ENCODE measurements around the gene CCL21. TPM values are rescaled to one million over a fixed set of nuclear protein-coding genes. Genes with fewer than 3 reads are reported as not detected.
A peak's percentile ranks its signal among the peaks of the same experiment; 100 is the strongest.

Gene CCL21
- total RNA-seq, 2 experiments from 2014 or later = not detected

- Mint-ChIP-seq H3K27me3 (ENCODE audit: low read depth) (peaks cover 21% of the 10 kb centered on the region), H3K4me1 (ENCODE audit: low read depth) (peaks cover 5% of the 10 kb centered on the region), H3K27ac (no peak overlapping the region), H3K4me3 (peak overlapping the region; percentile 46), H3K9me3 (ENCODE audit: insufficient read depth) (no peaks in the 10 kb centered on the region), H3K36me3 (ENCODE audit: low read depth) (no peaks in the 10 kb centered on the region)
- ChIA-PET POLR2A (no interaction called here), CTCF (interaction anchor here (0.6 to 4.3 kb wide), 12 partner anchors 10 to 911 kb away, joined by 3 to 47 read pairs (median 4); partner anchors contain the start of genes CCL19, GALT and RPP25L)
- ATAC-seq (peak; percentile 91), DNase-seq (peak; percentile 80)
Observed at GRCh38 chr9:34701023-34701768, 8.7 kb downstream of the CCL21 start.

GRCh38 chr9:34694811-34695210, 15.1 kb downstream of the CCL21 start:
- no peaks in the 10 kb centered on the region for H3K4me1 Mint-ChIP-seq (ENCODE audit: low read depth)
- DNase-seq = no peak
- H3K4me3 Mint-ChIP-seq = no peak overlapping the region
- no peak overlapping the region for H3K27ac Mint-ChIP-seq
- ATAC-seq = no peak
- peaks cover 9% of the 10 kb centered on the region for H3K27me3 Mint-ChIP-seq (ENCODE audit: low read depth)
- H3K36me3 Mint-ChIP-seq (ENCODE audit: low read depth) = no peaks in the 10 kb centered on the region
- CTCF ChIA-PET = interaction anchor here (1.3 kb wide), 1 partner anchor 9 kb away, joined by 3 read pairs; no protein-coding TSS in a partner anchor
- POLR2A ChIA-PET = no interaction called here
- H3K9me3 Mint-ChIP-seq (ENCODE audit: insufficient read depth) = no peaks in the 10 kb centered on the region

DNA sequence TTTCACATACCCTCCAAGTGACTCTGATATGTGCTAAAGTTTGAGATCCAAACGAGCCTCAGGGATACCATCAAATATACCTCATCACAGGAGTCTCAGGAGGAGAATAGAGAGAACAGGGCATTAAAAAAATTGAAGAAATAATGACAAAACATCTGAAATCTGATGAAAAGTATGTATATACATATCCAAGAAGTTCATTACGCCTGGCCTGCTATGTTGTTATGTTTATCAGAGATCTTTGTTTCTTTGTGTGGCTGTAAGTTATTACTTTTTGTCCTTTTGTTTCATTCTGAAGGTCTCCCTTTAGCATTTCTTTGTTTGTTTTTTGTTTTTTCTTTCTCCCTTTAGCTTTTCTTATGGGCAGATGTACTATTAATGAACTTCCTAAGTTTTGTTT, 16.4 kb downstream of the CCL21 start:
- Mint-ChIP-seq H3K9me3 (ENCODE audit: insufficient read depth) (no peaks in the 10 kb centered on the region), H3K27me3 (ENCODE audit: low read depth) (peaks cover 3% of the 10 kb centered on the region), H3K27ac (no peak overlapping the region), H3K4me3 (no peak overlapping the region), H3K36me3 (ENCODE audit: low read depth) (no peaks in the 10 kb centered on the region), H3K4me1 (ENCODE audit: low read depth) (no peaks in the 10 kb centered on the region)
- ChIA-PET CTCF (interaction anchor here (1.9 kb wide), 1 partner anchor 9 kb away, joined by 10 read pairs; no protein-coding TSS in a partner anchor), POLR2A (no interaction called here)
- no peak for DNase-seq
- no peak for ATAC-seq

DNA sequence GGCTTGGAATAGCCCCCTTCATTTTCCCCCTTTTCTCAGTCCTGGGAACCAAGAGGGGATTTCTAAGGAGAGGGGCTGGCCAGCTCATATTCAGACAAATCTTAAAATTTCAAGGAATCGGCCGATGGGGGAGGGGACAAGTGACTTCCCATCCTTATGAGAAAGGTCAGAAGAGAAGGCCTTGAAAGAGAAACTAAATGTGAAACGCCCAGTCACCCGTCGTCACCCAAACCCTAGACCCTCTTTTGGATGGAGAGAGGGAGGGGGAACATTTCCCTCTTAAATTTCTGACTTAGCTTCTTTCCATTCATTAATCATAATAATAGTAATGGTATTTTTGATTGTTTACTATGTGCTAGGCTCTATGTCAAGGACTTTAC, 18.0 kb downstream of the CCL21 start:
- Mint-ChIP-seq H3K27ac (no peak overlapping the region), H3K9me3 (ENCODE audit: insufficient read depth) (no peaks in the 10 kb centered on the region), H3K27me3 (ENCODE audit: low read depth) (no peaks in the 10 kb centered on the region), H3K36me3 (ENCODE audit: low read depth) (no peaks in the 10 kb centered on the region), H3K4me1 (ENCODE audit: low read depth) (no peaks in the 10 kb centered on the region), H3K4me3 (no peak overlapping the region)
- POLR2A ChIA-PET = no interaction called here
- no peak for ATAC-seq
- no peak for DNase-seq
- CTCF ChIA-PET = interaction anchor here (0.8 to 1.5 kb wide), 2 partner anchors 9 to 11 kb away, joined by 3 to 8 read pairs; no protein-coding TSS in a partner anchor

DNA sequence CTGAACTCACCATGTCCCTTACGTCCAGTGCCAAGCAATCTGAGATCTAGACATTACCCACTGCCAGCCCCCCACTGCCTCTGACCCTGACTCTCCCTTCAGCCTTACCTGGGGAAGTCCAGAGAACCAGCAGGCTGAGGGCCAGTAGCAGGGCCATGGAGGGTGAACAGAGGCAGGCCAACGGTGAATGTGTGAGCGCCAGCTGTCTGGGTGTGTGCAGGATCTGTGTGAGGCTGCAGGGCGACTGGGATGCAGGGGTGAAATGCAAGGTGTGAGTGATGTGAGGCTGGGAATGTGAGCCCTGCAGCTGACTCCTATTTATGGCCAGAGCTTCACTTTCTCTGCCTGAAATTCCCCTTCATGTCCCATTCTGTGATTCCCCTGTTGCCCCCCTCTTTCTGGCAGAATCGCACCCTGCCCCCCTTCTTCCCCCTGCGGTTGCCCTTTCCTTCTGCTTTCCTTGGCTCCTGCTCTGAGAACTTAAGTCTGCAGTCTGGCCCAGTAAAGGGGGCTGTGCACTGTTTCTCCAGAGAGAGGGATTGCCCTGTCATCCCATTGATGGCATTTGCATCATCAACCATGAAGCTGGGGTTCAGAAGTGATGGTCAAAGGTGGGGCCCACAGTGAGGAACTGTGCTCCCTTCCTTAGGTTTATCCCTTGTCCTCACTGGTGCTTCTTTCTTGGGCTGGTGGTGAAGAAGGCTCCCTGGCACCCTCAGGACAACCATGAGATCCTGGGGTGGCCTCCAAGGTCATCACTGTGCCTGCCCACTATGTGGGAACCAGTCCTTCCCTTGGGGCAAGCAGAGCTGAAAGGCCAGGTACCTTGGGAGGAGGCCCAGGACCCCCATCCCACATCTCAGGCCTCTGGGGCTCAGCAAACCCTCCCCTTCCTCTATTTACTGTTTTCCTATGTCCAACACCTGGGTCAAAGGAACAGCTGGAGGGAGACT, 18.7 kb downstream of the CCL21 start, which contains the start of gene CCL19:
TSS of gene CCL19 (minus strand) at position 294 of the 953 bp plus-strand sequence. CDS start at position 157, 137 bp downstream.
- ChIA-PET POLR2A (interaction anchor here (0.6 kb wide), 1 partner anchor 324 kb away, joined by 4 read pairs; no protein-coding TSS in a partner anchor), CTCF (interaction anchor here (0.8 to 1.5 kb wide), 2 partner anchors 9 to 11 kb away, joined by 3 to 8 read pairs; no protein-coding TSS in a partner anchor)
- no peak for ATAC-seq
- Mint-ChIP-seq H3K4me1 (ENCODE audit: low read depth) (no peaks in the 10 kb centered on the region), H3K27me3 (ENCODE audit: low read depth) (no peaks in the 10 kb centered on the region), H3K36me3 (ENCODE audit: low read depth) (no peaks in the 10 kb centered on the region), H3K9me3 (ENCODE audit: insufficient read depth) (no peaks in the 10 kb centered on the region), H3K4me3 (no peak within 1 kb of the TSS), H3K27ac (no peak within 1 kb of the TSS)
- no peak for DNase-seq

- DNase-seq (no peak), ATAC-seq (no peak)
- Mint-ChIP-seq H3K27ac (no peak overlapping the region), H3K27me3 (ENCODE audit: low read depth) (no peaks in the 10 kb centered on the region), H3K36me3 (ENCODE audit: low read depth) (no peaks in the 10 kb centered on the region), H3K4me3 (no peak overlapping the region), H3K4me1 (ENCODE audit: low read depth) (no peaks in the 10 kb centered on the region), H3K9me3 (ENCODE audit: insufficient read depth) (no peaks in the 10 kb centered on the region)
- ChIA-PET CTCF (no interaction called here), POLR2A (no interaction called here)
Observed at GRCh38 chr9:34689512-34689911, 20.4 kb downstream of the CCL21 start.

DNA sequence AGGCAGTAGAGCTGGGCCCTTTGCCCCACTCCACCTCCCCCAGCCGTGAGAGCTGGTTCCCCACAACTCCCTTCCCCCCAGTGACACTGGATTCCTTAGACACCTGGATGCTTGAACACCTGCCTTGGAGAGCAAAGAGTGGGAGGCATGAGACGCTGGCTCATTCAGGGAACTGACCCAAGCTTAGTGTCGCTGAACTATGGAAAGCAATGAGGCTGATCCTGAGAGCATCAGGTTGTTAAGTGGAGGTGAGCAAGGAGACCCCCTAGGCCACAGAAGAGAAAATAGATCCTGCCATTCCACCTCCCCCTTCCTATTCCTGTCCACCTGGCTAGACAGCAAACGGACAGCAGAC, 20.8 kb downstream of the CCL21 start:
- CTCF ChIA-PET = no interaction called here
- no peaks in the 10 kb centered on the region for H3K27me3 Mint-ChIP-seq (ENCODE audit: low read depth)
- no peaks in the 10 kb centered on the region for H3K4me1 Mint-ChIP-seq (ENCODE audit: low read depth)
- no peaks in the 10 kb centered on the region for H3K9me3 Mint-ChIP-seq (ENCODE audit: insufficient read depth)
- H3K27ac Mint-ChIP-seq = no peak overlapping the region
- POLR2A ChIA-PET = no interaction called here
- DNase-seq (no peak), ATAC-seq (no peak)
- H3K36me3 Mint-ChIP-seq (ENCODE audit: low read depth) = no peaks in the 10 kb centered on the region
- no peak overlapping the region for H3K4me3 Mint-ChIP-seq

GRCh38 chr9:34688329-34689115, 21.4 kb downstream of the CCL21 start:
- Mint-ChIP-seq H3K27ac (no peak overlapping the region), H3K36me3 (ENCODE audit: low read depth) (no peaks in the 10 kb centered on the region), H3K9me3 (ENCODE audit: insufficient read depth) (no peaks in the 10 kb centered on the region), H3K4me3 (no peak overlapping the region), H3K27me3 (ENCODE audit: low read depth) (no peaks in the 10 kb centered on the region), H3K4me1 (ENCODE audit: low read depth) (no peaks in the 10 kb centered on the region)
- ChIA-PET POLR2A (no interaction called here), CTCF (no interaction called here)
- DNase-seq = no peak
- ATAC-seq = no peak

DNA sequence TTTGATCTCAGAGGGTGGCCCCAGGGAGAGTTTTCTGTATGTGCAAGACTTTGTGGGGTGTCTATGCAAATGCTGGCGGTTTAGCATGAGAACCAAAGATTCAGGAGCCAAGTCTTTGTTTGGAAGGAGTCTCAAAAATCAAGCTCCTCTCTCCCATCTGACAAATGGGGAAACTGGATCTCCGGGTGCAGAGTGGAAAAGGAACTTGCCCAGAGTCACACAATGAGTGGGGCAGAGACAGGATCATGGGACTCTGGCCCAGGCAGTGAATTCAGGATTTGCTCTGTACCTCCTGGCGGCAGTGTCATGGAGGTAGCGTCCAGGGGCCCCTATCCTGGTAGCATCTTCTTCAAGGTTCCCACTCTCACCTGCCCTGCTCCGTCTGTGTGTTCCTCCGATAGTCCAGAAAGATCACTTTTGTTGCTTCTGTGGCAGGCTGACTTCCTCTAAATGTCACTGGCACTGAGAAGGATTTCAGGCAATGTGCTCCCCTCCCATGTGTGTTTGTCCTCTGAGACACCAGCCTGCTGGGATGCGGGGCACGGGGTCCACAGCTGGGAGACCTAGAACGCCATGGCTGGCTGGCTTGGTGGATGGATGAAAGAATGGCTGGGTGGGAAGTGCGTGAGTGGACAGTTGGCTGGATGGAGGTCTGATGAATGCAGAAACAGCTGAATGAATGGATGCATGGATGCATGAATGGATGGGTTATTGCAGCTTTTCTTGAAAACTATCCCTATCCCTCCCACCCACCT, 22.5 kb downstream of the CCL21 start:
- ATAC-seq (no peak), DNase-seq (no peak)
- Mint-ChIP-seq H3K27me3 (ENCODE audit: low read depth) (no peaks in the 10 kb centered on the region), H3K4me1 (ENCODE audit: low read depth) (no peaks in the 10 kb centered on the region), H3K36me3 (ENCODE audit: low read depth) (no peaks in the 10 kb centered on the region), H3K4me3 (no peak overlapping the region), H3K9me3 (ENCODE audit: insufficient read depth) (no peaks in the 10 kb centered on the region), H3K27ac (no peak overlapping the region)
- CTCF ChIA-PET = interaction anchor here (3.0 kb wide), 1 partner anchor 15 kb away, joined by 12 read pairs; no protein-coding TSS in a partner anchor
- POLR2A ChIA-PET = no interaction called here

DNA sequence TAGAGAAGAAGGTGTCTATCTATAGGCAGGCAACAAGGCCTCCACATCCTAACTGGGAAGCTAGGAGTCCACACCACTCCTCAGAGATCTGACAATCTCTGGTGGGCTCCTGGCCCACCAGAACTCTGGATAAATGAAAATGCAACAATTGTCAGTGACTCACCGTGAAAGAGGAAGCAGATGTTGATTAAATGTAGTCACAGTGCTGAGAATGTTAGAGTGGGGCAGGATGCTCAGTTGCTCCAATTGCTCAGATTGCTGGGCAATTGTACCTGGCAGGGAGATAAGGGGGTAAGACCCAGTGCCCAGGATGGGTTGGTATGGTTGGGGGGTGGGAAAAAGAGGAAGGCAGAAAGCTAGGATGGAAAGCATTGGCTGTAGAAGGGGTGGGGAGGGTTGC, 23.2 kb downstream of the CCL21 start:
- DNase-seq (no peak), ATAC-seq (no peak)
- Mint-ChIP-seq H3K9me3 (ENCODE audit: insufficient read depth) (no peaks in the 10 kb centered on the region), H3K4me1 (ENCODE audit: low read depth) (no peaks in the 10 kb centered on the region), H3K4me3 (no peak overlapping the region), H3K27me3 (ENCODE audit: low read depth) (no peaks in the 10 kb centered on the region), H3K36me3 (ENCODE audit: low read depth) (no peaks in the 10 kb centered on the region), H3K27ac (no peak overlapping the region)
- POLR2A ChIA-PET = interaction anchor here (1.2 kb wide), 1 partner anchor 16 kb away, joined by 4 read pairs; no protein-coding TSS in a partner anchor
- CTCF ChIA-PET = interaction anchor here (0.7 to 3.0 kb wide), 3 partner anchors 8 to 83 kb away, joined by 3 to 12 read pairs (median 3); no protein-coding TSS in a partner anchor

DNA sequence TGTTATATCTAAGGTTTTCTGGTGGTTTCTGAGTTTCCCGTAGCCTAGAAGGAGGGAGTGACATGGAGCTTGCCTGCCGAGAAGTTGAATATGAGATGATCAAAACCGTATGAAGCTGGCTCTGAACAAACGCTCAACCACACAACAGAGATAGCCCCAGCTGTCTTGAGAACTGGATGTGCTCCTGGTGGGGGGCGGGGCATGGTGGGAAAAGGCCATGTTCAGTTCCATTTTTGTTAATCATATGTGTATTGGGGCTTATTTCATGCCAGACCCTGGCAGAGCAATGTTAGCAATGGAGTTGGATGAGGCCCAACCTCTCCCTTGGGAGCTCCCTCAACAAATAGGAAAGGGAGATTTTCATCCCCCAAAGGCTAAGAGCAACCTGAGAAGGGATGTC, 23.7 kb downstream of the CCL21 start:
- Mint-ChIP-seq H3K9me3 (ENCODE audit: insufficient read depth) (no peaks in the 10 kb centered on the region), H3K27me3 (ENCODE audit: low read depth) (no peaks in the 10 kb centered on the region), H3K27ac (no peak overlapping the region), H3K36me3 (ENCODE audit: low read depth) (no peaks in the 10 kb centered on the region), H3K4me3 (no peak overlapping the region), H3K4me1 (ENCODE audit: low read depth) (no peaks in the 10 kb centered on the region)
- DNase-seq = no peak
- ATAC-seq = no peak
- POLR2A ChIA-PET = interaction anchor here (1.2 kb wide), 1 partner anchor 17 kb away, joined by 4 read pairs; no protein-coding TSS in a partner anchor
- CTCF ChIA-PET = interaction anchor here (0.6 to 3.0 kb wide), 4 partner anchors 9 to 82 kb away, joined by 3 to 12 read pairs (median 3); no protein-coding TSS in a partner anchor
